Effector CD4-positive, alpha-beta T cell (primary cell): ENCODE results near the gene MYO1D.
A peak's percentile ranks its signal among the peaks of the same experiment; 100 is the strongest.
"Not testable (repeated sequence)": the region's sequence is repeated elsewhere in the genome, so short reads cannot be mapped to it uniquely, and the experiment has no call there.

Experiments used
- DNase-seq: peaks from one replicate; pipeline ENCODE4 v3.0.0-alpha.2; 2020

MYO1D gene

DNA sequence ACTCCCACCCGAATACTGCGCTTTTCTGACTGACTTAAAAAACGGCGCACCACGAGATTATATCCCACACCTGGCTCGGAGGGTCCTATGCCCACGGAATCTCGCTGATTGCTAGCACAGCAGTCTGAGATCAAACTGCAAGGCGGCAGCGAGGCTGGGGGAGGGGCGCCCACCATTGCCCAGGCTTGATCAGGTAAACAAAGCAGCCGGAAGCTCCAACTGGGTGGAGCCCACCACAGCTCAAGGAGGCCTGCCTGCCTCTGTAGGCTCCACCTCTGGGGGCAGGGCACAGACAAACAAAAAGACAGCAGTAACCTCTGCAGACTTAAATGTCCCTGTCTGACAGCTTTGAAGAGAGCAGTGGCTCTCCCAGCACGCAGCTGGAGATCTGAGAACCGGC lies 10.5 kb upstream of the MYO1D start:
- not testable (repeated sequence) for DNase-seq

DNA sequence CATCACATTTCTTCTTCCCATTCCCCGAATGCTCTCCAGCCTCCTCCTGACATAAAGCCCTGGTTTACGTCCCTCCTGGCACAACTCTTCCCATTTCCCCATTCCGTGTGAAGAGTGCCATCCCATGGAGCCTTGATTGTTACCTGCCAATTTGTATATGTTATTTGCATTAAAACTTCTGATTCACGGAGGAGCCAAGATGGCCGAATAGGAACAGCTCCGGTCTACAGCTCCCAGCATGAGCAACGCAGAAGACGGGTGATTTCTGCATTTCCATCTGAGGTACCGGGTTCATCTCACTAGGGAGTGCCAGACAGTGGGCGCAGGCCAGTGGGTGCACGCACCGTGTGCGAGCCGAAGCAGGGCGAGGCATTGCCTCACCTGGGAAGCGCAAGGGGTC lies 10.0 kb upstream of the MYO1D start:
- DNase-seq, result not testable (repeated sequence)

DNA sequence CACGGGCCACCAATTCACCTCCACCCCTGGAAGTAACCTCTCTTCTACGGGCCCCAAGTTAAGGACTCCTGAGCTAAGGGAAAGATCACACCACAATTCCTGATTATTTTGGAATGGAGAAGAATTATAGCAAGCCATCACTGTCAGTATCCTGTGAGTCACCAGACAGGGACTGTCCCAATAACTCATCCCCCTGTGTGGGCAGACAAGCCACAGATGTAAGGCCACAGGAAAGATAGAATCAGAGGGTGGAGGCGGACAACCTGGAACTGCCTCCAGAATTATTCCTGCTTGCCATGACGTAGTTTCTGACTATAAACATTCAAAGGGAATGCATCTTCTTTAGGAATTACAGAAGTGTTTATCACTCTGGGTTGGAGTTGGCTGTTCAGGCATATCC lies 5.8 kb upstream of the MYO1D start:
- no peak for DNase-seq

DNA sequence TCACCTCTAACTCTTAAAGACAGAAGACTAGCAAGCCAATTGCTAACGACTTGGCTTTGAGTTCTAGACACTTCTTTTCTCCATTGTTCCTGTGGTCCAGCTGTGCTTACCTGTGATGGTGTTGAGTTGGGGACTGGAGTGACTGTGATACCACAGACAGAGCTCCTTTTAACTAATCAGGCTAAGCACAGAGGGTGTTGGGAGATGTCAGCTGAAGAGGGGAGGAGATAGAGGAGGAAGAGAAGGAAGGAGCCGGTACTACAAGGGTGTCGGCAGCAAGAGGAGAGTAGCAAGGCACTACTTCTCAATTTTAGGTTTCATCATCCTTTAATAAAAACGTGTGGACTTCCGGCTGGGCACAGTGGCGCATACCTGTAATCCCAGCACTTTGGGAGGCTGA lies 5.1 kb upstream of the MYO1D start:
- no peak for DNase-seq

DNA sequence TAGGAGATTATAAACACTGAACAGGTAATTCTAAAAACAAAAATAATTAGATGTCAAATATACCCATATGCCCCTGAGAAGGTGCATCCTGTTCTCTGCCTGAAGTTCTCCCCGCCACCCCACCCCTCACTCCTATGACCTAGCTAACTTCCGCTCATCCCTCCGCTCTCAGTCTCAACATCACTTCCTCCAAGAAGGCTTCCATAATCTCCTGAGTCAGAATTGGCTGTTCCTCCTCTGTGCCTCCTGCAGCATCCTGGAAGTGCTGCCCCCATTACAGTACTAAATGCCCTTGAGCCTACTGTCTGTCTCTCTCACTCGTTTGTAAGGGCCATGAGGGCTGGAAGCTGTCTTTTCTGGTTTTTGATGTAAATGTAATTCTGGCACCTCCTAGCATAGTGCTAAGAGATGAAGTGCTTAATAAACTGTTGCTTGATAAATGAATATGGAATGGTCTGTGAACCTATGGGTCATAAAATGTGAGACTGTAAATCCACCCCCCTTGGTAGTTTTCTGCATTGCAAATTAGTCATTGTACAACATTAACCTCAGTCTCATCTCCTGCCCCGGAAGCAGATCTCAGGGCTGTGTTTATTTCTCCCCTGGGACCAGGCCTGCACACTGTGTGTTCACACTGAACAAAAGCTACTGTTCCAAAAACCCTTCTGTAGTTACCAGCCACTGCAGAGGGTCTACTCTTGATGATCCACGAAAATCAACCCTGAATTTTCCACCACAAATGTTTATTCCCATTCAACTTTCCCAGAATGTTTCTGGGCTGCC lies 3.9 kb upstream of the MYO1D start:
- DNase-seq, result no peak

DNA sequence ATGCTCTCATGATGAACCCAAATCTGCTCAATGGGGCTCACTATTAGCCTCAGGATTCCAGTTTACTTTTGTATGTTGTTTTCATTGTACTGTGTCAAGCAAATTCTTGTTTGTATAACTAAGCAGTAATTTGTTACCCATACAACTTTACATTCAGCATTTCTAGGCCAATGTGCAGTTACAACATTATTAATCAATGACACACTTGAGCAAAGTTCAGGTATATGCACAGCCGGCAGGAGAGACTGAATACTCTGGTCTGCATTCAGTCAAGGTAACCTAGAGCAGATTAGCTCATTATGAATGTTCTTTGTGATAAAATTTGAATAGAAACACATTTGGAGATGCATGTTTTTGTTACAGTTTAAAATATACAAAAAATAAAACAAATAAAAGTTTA lies 2.2 kb upstream of the MYO1D start:
- no peak for DNase-seq

DNA sequence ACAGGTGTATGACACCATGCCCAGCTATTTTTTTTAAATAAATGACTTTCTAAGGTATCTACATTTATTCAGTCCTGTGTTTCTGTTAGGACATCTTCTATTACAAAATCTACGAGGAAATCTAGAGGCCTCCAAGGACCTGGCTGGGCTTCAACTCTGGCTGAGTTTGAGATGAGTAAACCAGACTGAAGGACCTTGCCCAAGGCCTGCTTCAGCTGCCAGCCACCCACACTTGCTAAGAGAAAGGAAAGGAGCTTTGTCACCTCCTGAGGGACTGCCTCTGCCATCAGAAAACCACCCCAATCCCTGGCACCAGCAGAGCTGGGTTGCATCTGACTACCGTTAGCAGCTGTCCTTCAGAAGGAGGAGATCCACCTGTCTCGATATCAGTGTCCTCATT lies 1.3 kb upstream of the MYO1D start:
- DNase-seq, result no peak

DNA sequence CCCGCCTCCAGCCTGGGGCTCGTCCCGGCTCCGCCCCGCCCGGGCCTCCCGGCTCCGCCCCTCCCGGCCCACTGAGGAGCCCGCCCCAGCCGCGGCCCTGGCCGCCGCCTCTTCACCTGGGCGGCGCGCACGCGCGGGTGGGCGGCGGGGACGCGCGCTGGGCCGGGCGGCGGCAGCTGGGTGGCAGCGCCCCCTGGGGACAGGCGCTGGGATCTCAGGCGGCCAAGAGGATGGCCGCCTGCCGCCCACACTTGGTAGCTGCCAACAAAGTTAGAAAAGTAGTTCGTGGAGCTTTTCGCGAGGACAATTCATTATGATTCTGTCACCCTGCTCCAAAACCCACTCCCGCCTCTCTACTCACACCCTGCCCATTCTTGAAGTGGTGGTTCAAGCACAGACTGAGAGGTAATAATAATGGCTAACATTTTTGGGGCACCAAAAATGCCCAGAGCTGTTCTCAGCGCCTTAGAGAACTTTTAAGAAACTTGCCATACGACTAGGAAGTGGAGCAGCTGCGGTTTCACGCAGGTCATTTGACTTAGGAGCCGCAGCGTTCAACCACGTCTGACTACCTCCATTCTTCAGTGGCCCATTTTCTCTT lies 340 bp upstream of the MYO1D start:
- DNase-seq, result peak; percentile 87

DNA sequence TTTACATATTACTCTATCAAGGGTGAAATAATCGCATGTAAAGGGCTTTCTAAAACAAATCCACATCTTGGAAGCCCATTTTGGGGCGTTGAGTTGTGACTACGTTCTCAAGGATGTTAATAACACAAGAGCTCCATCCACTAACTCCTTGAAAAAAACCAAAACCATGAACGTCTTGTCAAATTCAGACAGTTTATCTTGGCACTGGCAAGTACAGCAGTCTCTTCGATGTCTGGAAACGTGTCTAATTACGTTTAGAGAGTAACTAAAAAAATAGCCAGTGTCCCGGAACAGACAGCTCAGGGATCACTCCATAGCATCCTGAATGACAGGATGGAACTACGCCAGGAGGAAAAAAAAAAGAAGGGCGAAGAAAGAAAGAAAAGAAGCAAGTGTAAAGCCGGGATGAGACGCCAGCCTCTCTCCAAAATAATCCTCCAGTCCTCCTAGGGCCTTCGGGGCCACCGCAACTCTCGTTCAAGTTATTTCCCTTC lies 954 bp downstream of the MYO1D start:
- no peak for DNase-seq

DNA sequence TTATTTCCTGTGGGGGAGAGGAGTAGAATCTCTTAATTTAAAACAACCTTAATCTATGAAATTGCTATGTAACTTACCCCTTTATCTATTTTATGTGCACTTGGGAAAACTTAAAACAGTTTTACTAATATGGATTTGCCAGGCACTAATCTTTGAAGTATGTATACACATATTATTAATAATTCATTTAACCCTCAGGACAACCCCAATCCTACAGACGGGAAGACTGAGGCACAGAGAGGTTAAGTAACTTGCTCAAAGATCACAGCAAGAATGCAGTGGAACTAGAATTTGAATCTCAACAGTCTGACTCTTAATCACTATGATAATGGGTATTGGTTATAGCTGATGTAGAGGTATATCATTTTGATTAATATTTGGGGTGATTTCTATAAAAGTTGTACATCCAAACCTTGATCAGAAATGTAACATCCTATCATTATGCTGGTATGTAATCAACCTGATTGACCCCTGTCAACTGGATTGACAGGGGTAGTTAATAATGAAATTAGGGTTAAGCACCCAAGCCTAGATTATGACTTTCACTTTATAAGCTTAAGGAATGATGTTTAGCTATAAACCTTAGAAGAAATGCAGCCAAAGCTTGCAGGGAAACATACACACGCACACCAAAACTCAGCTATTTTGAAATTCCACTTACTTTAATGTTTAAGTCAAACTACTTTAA lies 1.6 kb downstream of the MYO1D start:
- DNase-seq, result no peak

DNA sequence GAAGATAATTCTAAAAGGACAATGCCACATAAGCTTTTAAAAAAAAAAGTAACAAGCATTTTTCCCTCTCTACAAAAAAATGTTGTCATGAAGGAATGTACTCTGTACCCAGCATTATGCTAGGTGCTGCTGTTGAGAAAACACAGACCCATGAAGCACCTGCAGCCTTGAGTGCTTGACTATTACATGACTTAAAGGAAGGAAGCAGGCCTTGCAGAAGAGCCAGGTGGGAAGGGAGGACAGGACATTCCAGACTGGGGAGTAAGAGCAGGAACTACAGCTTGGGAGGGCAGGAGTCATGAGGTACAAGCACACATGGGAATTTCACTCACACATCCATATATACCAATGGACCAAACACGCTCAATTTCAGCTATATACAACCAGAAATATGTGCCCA lies 3.8 kb downstream of the MYO1D start:
- no peak for DNase-seq

DNA sequence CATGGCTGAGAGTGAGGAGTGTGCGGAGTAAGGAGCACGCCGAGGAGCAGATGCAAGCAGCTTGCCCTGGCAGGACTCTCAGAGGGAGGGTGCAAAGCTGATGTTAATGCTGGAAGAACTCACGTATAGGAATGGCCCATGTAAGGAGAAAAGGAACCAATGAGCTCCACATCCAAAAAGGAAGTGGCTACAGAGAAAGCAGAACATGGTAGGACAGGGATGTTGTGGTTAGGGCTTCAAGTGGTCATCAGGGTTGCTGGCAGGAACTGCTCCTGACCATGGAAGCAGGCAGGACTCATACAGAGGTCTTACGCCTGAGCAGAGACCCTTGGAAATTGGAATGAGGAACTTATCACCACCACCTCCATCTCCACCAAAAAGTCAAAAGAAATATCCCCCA lies 5.2 kb downstream of the MYO1D start:
- no peak for DNase-seq

DNA sequence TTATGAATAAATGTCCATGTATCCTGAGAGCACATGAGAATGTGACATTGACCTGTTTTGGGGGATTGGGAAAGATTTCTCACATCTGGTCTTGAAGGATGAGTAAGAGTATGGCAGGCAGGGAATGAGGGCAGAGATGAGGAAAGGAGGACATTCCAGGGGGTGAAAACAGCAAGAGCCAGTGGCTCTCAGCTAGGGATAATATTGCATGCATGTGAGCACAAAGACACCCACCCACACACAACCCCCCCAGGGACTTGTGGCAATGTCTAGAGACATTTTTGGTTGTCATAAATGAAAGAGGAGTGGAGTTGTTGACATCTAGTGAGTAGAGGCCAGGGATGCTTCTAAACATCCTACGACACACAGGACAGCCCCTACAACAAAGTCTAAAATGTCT lies 6.0 kb downstream of the MYO1D start:
- no peak for DNase-seq

DNA sequence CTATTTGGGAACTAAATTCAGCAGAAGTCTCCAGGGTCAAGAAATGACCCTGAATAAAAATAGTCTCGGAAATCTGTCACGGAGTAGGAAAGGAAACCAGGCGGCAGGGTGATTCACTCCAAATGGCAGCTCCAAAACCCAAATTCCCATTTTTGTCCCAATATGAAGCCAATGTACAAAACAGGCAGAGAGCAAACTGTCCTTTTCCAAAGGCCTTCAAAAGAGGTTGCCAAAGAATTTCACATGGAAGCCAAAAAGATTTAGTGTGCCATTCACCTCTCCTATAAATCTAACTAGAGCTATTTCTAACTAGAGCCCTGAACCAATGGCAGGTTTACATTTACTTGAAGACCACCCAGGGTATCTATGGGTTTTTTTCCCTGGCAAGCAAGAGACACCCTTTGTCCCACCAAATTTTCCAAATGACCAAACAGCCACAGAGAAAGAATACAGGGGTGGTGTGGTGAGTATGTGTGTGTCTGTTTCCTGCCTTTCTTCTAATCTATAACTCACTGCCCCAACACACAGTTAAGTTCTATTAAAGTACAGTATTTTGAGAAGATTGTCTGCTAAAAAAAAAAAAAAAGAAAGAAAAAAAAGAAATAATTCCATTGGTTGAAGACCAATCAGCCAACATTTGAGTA lies 6.8 kb downstream of the MYO1D start:
- DNase-seq, result no peak

DNA sequence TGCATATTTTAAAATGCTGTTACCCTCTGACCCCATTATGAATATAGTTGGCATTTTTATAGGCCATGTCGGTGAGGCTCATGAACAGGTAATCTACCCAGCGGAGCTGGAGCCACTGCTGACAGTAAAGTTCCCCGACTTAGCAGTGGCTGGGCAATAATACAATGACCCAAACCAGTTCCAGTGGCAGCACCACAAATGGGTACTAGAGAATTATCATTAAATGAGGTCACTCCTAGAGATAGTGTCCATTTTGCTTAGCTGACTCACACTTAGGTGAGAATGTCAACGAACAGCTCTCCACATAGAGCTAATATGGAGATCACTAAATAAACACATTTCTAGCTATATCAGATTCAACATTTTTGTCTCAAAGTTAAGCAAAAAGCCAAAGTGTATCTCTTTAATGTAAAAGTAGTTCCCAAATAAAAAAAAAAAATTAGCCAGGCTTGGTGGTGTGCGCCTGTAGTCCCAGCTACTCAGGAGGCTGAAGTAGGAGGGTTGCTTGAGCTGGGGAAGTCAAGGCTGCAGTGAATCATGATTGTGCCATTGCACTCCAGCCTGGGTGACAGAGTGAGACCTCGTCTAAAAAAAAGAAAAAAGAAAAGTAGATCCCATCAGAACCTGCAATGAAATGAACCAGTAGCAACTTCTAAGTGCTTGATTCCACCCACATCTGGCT lies 7.4 kb downstream of the MYO1D start:
- no peak for DNase-seq

DNA sequence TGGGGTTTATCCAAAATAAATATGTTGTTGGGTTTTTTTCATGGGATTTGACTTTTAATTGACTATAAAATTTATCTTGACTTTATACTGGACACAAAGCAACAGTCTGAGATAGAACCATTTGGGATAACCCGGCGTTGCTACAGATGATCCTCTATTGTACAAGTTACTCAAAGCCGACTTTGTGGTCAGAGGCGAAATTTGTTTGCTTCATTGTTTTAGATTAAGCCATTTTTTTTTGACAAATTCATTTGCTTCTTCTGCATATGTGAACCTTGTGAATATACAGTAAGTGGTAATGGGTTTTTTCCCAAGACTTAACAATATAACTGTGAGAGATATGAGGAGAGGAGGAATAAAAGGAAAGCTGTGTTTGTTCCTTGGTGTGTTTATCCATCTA lies 11.8 kb downstream of the MYO1D start:
- DNase-seq, result no peak

DNA sequence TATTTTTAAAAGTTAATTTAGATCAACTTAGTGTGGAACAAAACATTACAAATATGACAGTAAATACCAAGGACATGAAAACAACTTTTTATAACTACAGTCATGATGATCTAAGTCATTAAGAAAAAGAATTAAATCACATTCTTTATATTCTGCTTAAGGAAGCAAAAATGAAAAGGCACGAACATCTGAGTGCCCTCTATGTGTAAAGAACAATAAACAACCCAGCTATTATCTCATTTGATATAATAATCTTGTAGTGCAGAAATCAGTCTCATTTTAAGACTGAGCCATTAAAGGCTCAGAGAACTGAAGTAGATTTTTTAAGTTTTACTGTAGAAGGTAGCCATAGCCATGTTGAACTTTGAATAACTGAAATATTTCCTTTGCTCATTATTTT lies 13.4 kb downstream of the MYO1D start:
- no peak for DNase-seq

DNA sequence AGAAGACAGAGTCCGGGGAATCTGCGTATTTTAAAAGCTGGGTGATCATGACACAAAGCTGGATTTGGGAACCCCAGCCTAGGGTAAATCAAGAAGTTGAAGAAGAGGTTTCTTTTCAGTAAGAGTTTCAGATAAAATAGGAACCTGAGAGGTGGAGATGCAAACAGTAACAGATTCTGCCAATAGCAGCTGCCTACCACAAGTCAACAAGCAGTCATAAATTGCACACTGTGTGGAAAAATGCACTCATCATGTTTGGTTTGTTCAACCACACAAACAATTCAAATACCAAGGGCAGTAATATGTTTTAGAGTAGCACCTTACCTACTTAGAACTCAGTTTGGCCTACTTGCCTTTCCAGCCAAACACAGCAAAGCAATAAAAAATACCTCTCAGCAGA lies 14.0 kb downstream of the MYO1D start:
- DNase-seq, result no peak

DNA sequence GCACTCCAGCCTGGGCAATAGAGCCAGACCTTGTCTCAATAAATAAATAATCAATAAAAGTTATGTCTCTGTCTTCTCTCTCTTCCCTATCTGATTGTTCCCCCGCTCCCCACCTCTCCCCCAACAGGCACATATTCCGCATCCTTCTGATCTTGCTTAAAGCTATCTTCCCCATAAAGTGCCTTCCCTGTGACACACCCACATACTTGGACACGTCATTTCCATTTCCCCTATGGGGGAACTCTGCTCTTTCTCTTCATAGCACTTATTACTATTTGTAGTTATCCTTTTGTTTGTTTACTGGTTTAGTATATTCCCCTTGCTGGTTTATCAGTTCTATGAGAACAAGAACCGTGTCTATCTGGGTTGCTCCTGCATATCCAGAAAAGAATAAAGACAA lies 14.9 kb downstream of the MYO1D start:
- no peak for DNase-seq

DNA sequence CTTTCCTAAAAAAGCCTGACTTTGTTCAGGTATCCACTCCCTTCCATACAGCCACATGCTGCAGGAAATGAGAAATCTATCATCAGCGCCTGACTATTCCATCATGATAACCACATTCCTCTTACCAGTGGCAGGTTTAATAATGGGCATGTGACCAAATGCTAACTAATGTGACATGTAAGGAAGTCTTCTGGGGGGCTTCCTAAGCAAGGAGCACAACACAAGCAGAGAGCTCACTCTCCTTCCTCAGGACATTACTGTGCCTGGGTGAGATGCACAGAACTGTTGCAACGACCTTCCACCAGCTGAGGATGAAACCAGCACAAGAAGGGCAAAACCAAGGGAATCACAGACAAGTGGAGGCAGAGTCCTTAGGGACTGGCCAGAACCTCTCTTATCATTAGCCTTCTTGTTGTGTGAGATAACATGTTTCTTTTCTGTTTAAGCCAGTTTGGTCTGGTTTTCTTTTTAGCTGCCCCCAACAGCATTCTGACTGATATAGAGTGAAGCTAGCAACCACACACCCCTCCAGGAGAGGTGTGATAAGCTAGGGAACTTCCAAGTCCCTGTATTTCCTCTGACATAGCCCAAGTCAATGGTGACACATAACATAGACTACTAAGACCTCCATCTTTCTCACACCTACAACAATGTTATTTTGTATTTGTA lies 16.9 kb downstream of the MYO1D start:
- DNase-seq, result no peak

DNA sequence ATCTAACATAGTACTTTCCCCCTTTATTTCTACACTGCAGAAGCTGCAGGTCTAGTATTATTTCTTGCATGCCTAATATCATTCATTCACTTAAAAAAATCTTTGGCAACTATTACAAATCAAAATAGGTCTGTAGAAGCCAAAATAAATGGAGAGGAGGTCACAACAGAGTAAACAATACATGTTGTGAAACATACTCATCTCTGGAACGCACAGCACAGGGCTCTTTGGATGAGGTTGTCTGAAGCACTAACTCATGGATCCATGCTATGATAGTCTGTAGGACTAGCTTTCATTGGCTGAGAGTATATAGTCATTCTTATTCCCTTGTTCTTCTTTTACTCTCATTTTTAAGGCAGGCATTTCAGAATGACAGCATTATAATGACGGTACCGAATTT lies 21.3 kb downstream of the MYO1D start:
- DNase-seq, result no peak

DNA sequence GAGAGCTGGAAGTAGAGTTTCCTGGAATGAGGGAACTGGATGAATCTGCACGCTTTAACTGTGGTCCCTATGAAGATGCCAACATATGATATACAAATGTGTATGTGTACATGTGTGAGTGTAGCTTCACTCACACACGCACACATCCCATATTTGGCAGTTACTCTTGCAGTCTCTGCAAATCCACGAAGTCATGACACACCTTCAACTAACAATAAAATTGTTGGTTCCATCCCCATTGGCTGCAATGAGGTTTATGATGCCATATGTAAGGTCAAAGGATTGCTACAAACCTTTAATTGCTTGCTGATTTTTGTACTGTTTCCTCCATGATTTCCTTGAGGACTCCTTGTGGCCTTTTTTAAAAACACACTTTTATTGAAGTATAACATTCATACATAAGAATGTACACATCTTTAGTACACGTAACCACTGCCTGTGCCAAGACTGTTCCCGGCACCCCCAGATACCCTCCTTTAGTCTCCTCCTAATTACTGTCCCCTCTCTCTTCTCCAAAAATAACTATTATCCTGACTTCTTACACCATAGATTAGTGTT lies 22.0 kb downstream of the MYO1D start:
- no peak for DNase-seq
